Activated CD8-positive, alpha-beta memory T cell treated with anti-CD3 and anti-CD28 coated beads, Interleukin-2, amount 10 ng/mL, durations not matched to agents 7 days and 5 days (primary cell): ENCODE results near the gene FCRL3. TPM values are rescaled to one million over a fixed set of nuclear protein-coding genes. Genes with fewer than 3 reads are reported as not detected.

Experiments used
- ATAC-seq: fragments of 150-1000 bp; cut with Tn5 transposase; one replicate; pipeline ENCODE4 v1.10.0; 2021; ENCODE audit warnings: moderate library complexity
- CTCF ChIA-PET: fragments of 350-600 bp; sonication (Branson Sonifier 250); formaldehyde crosslinking; loops from one replicate; lab custom pipeline; 2021; ENCODE audit warnings: antibody characterized with exemption; lab: Charles Lee
- DNase-seq: peaks from one replicate; pipeline ENCODE4 v3.0.0-alpha.2; 2020
- H3K27ac Mint-ChIP-seq: one replicate; pipeline ENCODE4 v1.8.0; 2021; ENCODE audit warnings: mild to moderate bottlenecking, mixed read lengths
- H3K27me3 Mint-ChIP-seq: one replicate; pipeline ENCODE4 v1.8.0; 2021; ENCODE audit warnings: mixed read lengths
- H3K36me3 Mint-ChIP-seq: one replicate; pipeline ENCODE4 v1.8.0; 2021; ENCODE audit warnings: mild to moderate bottlenecking, mixed read lengths
- H3K4me1 Mint-ChIP-seq: one replicate; pipeline ENCODE4 v1.8.0; 2021; ENCODE audit warnings: mixed read lengths
- H3K4me3 Mint-ChIP-seq: one replicate; pipeline ENCODE4 v1.8.0; 2021; ENCODE audit warnings: mild to moderate bottlenecking, moderate library complexity, mixed read lengths
- H3K9me3 Mint-ChIP-seq: one replicate; pipeline ENCODE4 v1.8.0; 2022; ENCODE audit warnings: low read depth, mixed read lengths
- total RNA-seq, 2 experiments: library from RNA; stranded (reverse); gene quantifications; one replicate each; pipeline ENCODE4 v1.2.3, GENCODE V29; 2021

The FCRL3 gene
- total RNA-seq, 2 experiments from 2014 or later = 0.82 to 2.2 TPM

- Mint-ChIP-seq H3K4me1 (peaks cover 5% of the 10 kb centered on the region), H3K4me3 (no peak overlapping the region), H3K27me3 (peaks cover 31% of the 10 kb centered on the region), H3K27ac (no peak overlapping the region), H3K9me3 (no peaks in the 10 kb centered on the region), H3K36me3 (no peaks in the 10 kb centered on the region)
- CTCF ChIA-PET = no interaction called here
- ATAC-seq (no peak), DNase-seq (no peak)
Measured at GRCh38 chr1:157653494-157653873, 47.1 kb downstream of the FCRL3 start.

- H3K4me3 Mint-ChIP-seq = no peak overlapping the region
- H3K27me3 Mint-ChIP-seq = peaks cover 27% of the 10 kb centered on the region
- H3K36me3 Mint-ChIP-seq = no peaks in the 10 kb centered on the region
- no peaks in the 10 kb centered on the region for H3K9me3 Mint-ChIP-seq
- peaks cover 5% of the 10 kb centered on the region for H3K4me1 Mint-ChIP-seq
- ATAC-seq (no peak), DNase-seq (no peak)
- CTCF ChIA-PET = no interaction called here
- H3K27ac Mint-ChIP-seq = no peak overlapping the region
Measured at GRCh38 chr1:157652859-157653493, 47.6 kb downstream of the FCRL3 start.

- Mint-ChIP-seq H3K27ac (no peak overlapping the region), H3K36me3 (no peaks in the 10 kb centered on the region), H3K9me3 (no peaks in the 10 kb centered on the region), H3K4me1 (peaks cover 4% of the 10 kb centered on the region), H3K27me3 (peaks cover 15% of the 10 kb centered on the region), H3K4me3 (no peak overlapping the region)
- DNase-seq (no peak), ATAC-seq (no peak)
- CTCF ChIA-PET = no interaction called here
Measured at GRCh38 chr1:157648317-157648716, 52.3 kb downstream of the FCRL3 start.

DNA sequence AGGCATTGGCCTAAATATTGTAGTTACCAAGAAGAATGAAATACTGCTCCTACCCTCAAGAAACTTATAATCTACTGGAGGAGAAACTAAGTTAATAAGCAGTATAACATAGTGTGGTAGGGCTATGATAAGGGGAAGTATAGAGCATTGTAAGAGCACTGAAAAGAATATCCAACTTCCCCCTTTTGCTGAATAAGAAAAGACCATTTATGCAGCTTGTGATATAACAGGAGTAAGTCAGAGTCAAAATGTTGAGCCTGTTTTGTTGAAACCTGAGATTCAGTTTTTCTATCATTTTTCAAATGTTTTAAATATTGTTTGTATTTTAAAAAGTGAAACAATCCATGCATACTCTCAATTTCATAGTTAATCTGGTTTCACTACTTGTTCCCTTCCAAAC, 54.4 kb downstream of the FCRL3 start:
- CTCF ChIA-PET = no interaction called here
- Mint-ChIP-seq H3K4me1 (no peaks in the 10 kb centered on the region), H3K36me3 (no peaks in the 10 kb centered on the region), H3K9me3 (no peaks in the 10 kb centered on the region), H3K27ac (no peak overlapping the region), H3K27me3 (peaks cover 8% of the 10 kb centered on the region), H3K4me3 (no peak overlapping the region)
- DNase-seq (no peak), ATAC-seq (no peak)

GRCh38 chr1:157641177-157641576, 59.4 kb downstream of the FCRL3 start:
- CTCF ChIA-PET = no interaction called here
- Mint-ChIP-seq H3K4me3 (no peak overlapping the region), H3K9me3 (no peaks in the 10 kb centered on the region), H3K27ac (no peak overlapping the region), H3K4me1 (no peaks in the 10 kb centered on the region), H3K27me3 (peaks cover 5% of the 10 kb centered on the region), H3K36me3 (no peaks in the 10 kb centered on the region)
- DNase-seq = no peak
- ATAC-seq = no peak

GRCh38 chr1:157639800-157640199, 60.8 kb downstream of the FCRL3 start:
- H3K36me3 Mint-ChIP-seq = no peaks in the 10 kb centered on the region
- DNase-seq (no peak), ATAC-seq (no peak)
- H3K27me3 Mint-ChIP-seq = peaks cover 5% of the 10 kb centered on the region
- H3K27ac Mint-ChIP-seq = no peak overlapping the region
- H3K9me3 Mint-ChIP-seq = no peaks in the 10 kb centered on the region
- H3K4me1 Mint-ChIP-seq = no peaks in the 10 kb centered on the region
- CTCF ChIA-PET = no interaction called here
- no peak overlapping the region for H3K4me3 Mint-ChIP-seq

GRCh38 chr1:157628773-157629172, 71.8 kb downstream of the FCRL3 start:
- Mint-ChIP-seq H3K27ac (no peak overlapping the region), H3K4me3 (no peak overlapping the region), H3K4me1 (no peaks in the 10 kb centered on the region), H3K36me3 (no peaks in the 10 kb centered on the region), H3K27me3 (peaks cover 15% of the 10 kb centered on the region), H3K9me3 (no peaks in the 10 kb centered on the region)
- DNase-seq (no peak), ATAC-seq (no peak)
- CTCF ChIA-PET = no interaction called here

Other genes starting within 250 kb of the FCRL3 start
- not detected for gene FCRL5, start 148.3 kb downstream of the FCRL3 start, total RNA-seq
- not detected for gene FCRL4, start 102.7 kb downstream of the FCRL3 start, total RNA-seq
- gene FCRL2, start 76.4 kb upstream of the FCRL3 start, total RNA-seq = not detected
- not detected for gene FCRL1, start 119.4 kb upstream of the FCRL3 start, total RNA-seq
- not detected for gene CD5L, start 141.0 kb upstream of the FCRL3 start, total RNA-seq